ENCODE measurements around the gene BCAR3.
A peak's percentile ranks its signal among the peaks of the same experiment; 100 is the strongest.

Gene BCAR3

GRCh38 chr1:93609536-93609935, 72.1 kb downstream of the BCAR3 start:
- H3K36me3 ChIP-seq (ENCODE audit: control insufficient read depth in 2 of 2, insufficient read depth in 1 of 2, low read length in 2 of 2), result no peaks in the 10 kb centered on the region
- POLR2A ChIA-PET, result no interaction called here
- H3K27ac ChIP-seq (ENCODE audit: extremely low read depth, low read depth, low read length), result no peak overlapping the region
- H3K9me3 ChIP-seq (ENCODE audit: control insufficient read depth, insufficient read depth, low read depth, low read length), result no peaks in the 10 kb centered on the region
- peaks cover 7% of the 10 kb centered on the region; the same call in 1 of the 2 replicates for H3K4me1 ChIP-seq (ENCODE audit: control insufficient read depth, insufficient read depth, low read length)
- H3K4me3 ChIP-seq (ENCODE audit: low read depth, low read length), result no peak overlapping the region
- TF ChIP-seq ZNF785 (tag by site-specific recombination; IDR thresholded peaks at IDR 0.05) (no peak), ZBTB48 (tag by site-specific recombination; IDR thresholded peaks at IDR 0.05) (no peak)
- TF ChIP-seq, protein P1, sequence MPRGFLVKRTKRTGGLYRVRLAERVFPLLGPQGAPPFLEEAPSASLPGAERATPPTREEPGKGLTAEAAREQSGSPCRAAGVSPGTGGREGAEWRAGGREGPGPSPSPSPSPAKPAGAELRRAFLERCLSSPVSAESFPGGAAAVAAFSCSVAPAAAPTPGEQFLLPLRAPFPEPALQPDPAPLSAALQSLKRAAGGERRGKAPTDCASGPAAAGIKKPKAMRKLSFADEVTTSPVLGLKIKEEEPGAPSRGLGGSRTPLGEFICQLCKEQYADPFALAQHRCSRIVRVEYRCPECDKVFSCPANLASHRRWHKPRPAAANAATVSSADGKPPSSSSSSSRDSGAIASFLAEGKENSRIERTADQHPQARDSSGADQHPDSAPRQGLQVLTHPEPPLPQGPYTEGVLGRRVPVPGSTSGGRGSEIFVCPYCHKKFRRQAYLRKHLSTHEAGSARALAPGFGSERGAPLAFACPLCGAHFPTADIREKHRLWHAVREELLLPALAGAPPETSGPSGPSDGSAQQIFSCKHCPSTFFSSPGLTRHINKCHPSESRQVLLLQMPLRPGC (tag by site-specific recombination; IDR thresholded peaks at IDR 0.05), result no peak
- CTCF ChIA-PET, result interaction anchor here (0.7 kb wide), 1 partner anchor 236 kb away, joined by 4 read pairs; no protein-coding TSS in a partner anchor

GRCh38 chr1:93608187-93609109, 73.2 kb downstream of the BCAR3 start:
- no peak overlapping the region for H3K4me3 ChIP-seq (ENCODE audit: low read depth, low read length)
- TF ChIP-seq RBAK (tag by site-specific recombination; IDR thresholded peaks at IDR 0.05) (no peak), ZNF596 (tag by site-specific recombination; IDR thresholded peaks at IDR 0.05) (no peak), FEZF1 (tag by site-specific recombination; IDR thresholded peaks at IDR 0.05) (peak; percentile 39; the same call in 1 of the 2 replicates), ZNF664 (tag by site-specific recombination; IDR thresholded peaks at IDR 0.05) (0 out of 2 replicates have a peak, but pooled peaks have one; percentile 56)
- no peaks in the 10 kb centered on the region for H3K9me3 ChIP-seq (ENCODE audit: control insufficient read depth, insufficient read depth, low read depth, low read length)
- H3K4me1 ChIP-seq (ENCODE audit: control insufficient read depth, insufficient read depth, low read length), result peaks cover 7% of the 10 kb centered on the region; the same call in 1 of the 2 replicates
- ChIA-PET POLR2A (no interaction called here), CTCF (interaction anchor here (0.7 kb wide), 1 partner anchor 140 kb away, joined by 3 read pairs; no protein-coding TSS in a partner anchor)
- no peak overlapping the region for H3K27ac ChIP-seq (ENCODE audit: extremely low read depth, low read depth, low read length)
- H3K36me3 ChIP-seq (ENCODE audit: control insufficient read depth in 2 of 2, insufficient read depth in 1 of 2, low read length in 2 of 2), result no peaks in the 10 kb centered on the region

GRCh38 chr1:93607814-93608186, 73.8 kb downstream of the BCAR3 start:
- Histone ChIP-seq H3K27ac (ENCODE audit: extremely low read depth, low read depth, low read length) (no peak overlapping the region), H3K4me3 (ENCODE audit: low read depth, low read length) (no peak overlapping the region), H3K4me1 (ENCODE audit: control insufficient read depth, insufficient read depth, low read length) (peaks cover 7% of the 10 kb centered on the region; the same call in 1 of the 2 replicates), H3K36me3 (ENCODE audit: control insufficient read depth in 2 of 2, insufficient read depth in 1 of 2, low read length in 2 of 2) (no peaks in the 10 kb centered on the region), H3K9me3 (ENCODE audit: control insufficient read depth, insufficient read depth, low read depth, low read length) (no peaks in the 10 kb centered on the region)
- POLR2A ChIA-PET, result no interaction called here
- TF ChIP-seq WT1 (tag by site-specific recombination; IDR thresholded peaks at IDR 0.05), result no peak
- TF ChIP-seq, protein P2, sequence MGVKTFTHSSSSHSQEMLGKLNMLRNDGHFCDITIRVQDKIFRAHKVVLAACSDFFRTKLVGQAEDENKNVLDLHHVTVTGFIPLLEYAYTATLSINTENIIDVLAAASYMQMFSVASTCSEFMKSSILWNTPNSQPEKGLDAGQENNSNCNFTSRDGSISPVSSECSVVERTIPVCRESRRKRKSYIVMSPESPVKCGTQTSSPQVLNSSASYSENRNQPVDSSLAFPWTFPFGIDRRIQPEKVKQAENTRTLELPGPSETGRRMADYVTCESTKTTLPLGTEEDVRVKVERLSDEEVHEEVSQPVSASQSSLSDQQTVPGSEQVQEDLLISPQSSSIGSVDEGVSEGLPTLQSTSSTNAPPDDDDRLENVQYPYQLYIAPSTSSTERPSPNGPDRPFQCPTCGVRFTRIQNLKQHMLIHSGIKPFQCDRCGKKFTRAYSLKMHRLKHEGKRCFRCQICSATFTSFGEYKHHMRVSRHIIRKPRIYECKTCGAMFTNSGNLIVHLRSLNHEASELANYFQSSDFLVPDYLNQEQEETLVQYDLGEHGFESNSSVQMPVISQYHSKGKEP (tag by site-specific recombination; IDR thresholded peaks at IDR 0.05), result no peak
- TF ChIP-seq ZNF830 (tag by site-specific recombination; IDR thresholded peaks at IDR 0.05; ENCODE audit: low read depth), result no peak
- TF ChIP-seq ZIC2 (tag by site-specific recombination; IDR thresholded peaks at IDR 0.05), result no peak
- no peak for TF ChIP-seq OVOL3 (tag by site-specific recombination; IDR thresholded peaks at IDR 0.05)
- TF ChIP-seq ZNF239 (tag by site-specific recombination; IDR thresholded peaks at IDR 0.05), result no peak
- TF ChIP-seq, protein P3, sequence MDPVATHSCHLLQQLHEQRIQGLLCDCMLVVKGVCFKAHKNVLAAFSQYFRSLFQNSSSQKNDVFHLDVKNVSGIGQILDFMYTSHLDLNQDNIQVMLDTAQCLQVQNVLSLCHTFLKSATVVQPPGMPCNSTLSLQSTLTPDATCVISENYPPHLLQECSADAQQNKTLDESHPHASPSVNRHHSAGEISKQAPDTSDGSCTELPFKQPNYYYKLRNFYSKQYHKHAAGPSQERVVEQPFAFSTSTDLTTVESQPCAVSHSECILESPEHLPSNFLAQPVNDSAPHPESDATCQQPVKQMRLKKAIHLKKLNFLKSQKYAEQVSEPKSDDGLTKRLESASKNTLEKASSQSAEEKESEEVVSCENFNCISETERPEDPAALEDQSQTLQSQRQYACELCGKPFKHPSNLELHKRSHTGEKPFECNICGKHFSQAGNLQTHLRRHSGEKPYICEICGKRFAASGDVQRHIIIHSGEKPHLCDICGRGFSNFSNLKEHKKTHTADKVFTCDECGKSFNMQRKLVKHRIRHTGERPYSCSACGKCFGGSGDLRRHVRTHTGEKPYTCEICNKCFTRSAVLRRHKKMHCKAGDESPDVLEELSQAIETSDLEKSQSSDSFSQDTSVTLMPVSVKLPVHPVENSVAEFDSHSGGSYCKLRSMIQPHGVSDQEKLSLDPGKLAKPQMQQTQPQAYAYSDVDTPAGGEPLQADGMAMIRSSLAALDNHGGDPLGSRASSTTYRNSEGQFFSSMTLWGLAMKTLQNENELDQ (tag by site-specific recombination; IDR thresholded peaks at IDR 0.05; ENCODE audit: low read depth), result no peak
- TF ChIP-seq HOXC10 (CRISPR knock-in tag; IDR thresholded peaks at IDR 0.05), result no peak
- no peak for TF ChIP-seq ZNF184 (tag by site-specific recombination; IDR thresholded peaks at IDR 0.05)
- CTCF ChIA-PET, result no interaction called here
